GM03348 (cell line): ENCODE results near the gene ERCC8.

Source experiments
- DNase-seq: peaks from one replicate; pipeline ENCODE4 v3.0.0; 2012; ENCODE audit warnings: low spot score

Gene ERCC8

GRCh38 chr5:60835554-60835953, 109.3 kb downstream of the ERCC8 start:
- no peak for DNase-seq

- no peak for DNase-seq
Observed at GRCh38 chr5:60833520-60833919, 111.3 kb downstream of the ERCC8 start.

DNA sequence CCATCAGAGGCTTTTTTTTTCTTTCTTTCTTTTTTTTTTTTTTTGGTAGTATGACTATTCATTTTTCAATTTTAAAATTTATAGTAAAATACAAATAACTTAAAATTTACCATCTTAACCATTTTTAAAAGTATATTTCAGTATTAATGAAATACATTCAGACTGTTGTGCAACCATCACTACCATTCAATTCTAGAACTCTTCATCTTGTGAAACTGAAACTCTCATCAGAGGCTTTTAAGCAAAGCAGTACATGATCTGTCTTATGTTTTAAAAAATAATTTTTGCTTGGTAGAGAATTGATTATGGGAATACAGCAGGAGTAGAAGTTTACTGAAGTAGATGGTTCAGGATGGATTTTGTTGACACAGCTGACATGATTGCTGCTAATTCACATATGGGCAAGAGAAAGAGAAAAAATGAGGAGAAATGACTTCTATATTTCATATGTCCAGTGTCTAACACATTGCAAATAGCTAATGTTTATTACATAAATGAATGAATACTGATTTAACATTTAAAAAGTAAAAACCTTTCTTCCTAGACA, 114.2 kb downstream of the ERCC8 start:
- no peak for DNase-seq

DNA sequence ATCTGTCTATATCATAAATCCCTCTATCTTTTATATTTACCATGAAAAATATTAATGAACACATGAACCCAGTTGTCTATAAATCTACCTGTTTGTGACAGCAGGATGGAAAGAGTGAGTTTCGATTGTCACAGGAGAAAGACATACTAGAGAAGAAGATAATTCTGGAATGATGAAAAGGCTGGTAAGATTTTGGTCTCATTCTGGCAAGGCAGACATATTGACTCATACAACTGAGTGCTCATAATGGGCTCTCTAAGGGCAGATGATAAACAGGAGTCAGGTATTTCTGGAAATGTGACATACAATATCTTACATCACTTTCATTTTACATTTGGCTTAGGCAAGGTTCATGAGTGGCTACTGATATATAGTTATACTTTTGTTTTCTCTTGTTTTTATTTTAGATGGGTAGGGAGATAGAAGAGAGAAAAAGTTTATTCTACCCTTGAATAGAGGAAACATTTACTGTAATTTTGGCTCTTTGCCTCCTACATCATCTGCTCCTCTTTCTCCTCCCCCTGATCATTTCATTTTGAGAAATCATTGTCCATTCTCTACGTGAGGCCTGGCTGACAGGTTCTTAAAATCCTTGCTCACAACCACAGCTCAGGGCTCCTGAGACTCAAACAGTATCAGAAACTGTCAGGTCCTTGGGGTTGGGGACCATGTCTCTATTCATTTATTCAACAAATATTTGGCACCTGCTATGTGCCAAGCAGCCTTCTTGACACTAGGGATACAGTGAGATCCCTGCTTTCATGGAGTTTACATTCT, 115.2 kb downstream of the ERCC8 start:
- DNase-seq, result no peak

DNA sequence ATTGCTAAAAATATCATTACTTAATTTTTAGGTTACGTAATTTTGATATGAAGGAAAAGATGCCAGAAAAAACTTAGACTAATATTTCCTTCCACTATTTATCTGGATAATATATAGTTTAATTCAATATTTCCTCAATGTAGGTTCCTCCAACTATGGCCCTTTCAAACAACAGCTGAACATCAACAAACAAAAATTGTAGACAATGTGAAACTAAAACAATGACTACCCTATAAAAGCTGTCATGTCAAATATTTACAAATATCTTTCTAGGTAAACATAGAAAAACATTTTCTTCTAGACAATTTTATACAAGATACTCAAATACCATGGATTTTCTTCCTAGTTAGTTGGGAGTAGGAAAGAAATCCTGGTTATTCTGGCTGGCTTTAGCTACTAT, 117.7 kb downstream of the ERCC8 start:
- no peak for DNase-seq

GRCh38 chr5:60826653-60827052, 118.2 kb downstream of the ERCC8 start:
- no peak for DNase-seq
